Endodermal cell (in vitro differentiated cells): ENCODE measurements around the gene ADH1C. TPM values are rescaled to one million over a fixed set of nuclear protein-coding genes. Genes with fewer than 3 reads are reported as not detected.

Experiments used
- DNase-seq: peaks from one replicate; pipeline ENCODE4 v3.0.0-alpha.2; 2017
- H3K27ac ChIP-seq: 2 replicates; pipeline ENCODE4 v1.5.1; 2013; ENCODE audit warnings: mild to moderate bottlenecking, low read depth, low read length, moderate library complexity
- H3K27me3 ChIP-seq: 2 replicates; pipeline ENCODE4 v1.6.1; 2013; ENCODE audit warnings: mild to moderate bottlenecking, low read length, moderate library complexity; ENCODE audit not compliant: insufficient read depth, control insufficient read depth, poor library complexity, severe bottlenecking
- H3K36me3 ChIP-seq: 2 replicates; pipeline ENCODE4 v1.7.0; 2013; ENCODE audit warnings: mild to moderate bottlenecking, low read length, moderate library complexity; ENCODE audit not compliant: control insufficient read depth, insufficient read depth
- H3K4me1 ChIP-seq: one replicate; pipeline ENCODE4 v1.7.0; 2013; ENCODE audit warnings: low read length; ENCODE audit not compliant: control insufficient read depth, insufficient read depth
- H3K4me3 ChIP-seq: 2 replicates; pipeline ENCODE4 v1.5.1; 2013; ENCODE audit warnings: mild to moderate bottlenecking, low read length, moderate library complexity
- H3K9ac ChIP-seq: 2 replicates; pipeline ENCODE4 v1.6.1; 2013; ENCODE audit warnings: mild to moderate bottlenecking, low read length, moderate library complexity; ENCODE audit not compliant: poor library complexity, severe bottlenecking; ENCODE audit errors: extremely low read depth
- H3K9me3 ChIP-seq: 2 replicates; pipeline ENCODE4 v1.6.1; 2013; ENCODE audit warnings: mild to moderate bottlenecking, low read length, moderate library complexity; ENCODE audit not compliant: control insufficient read depth
- H3K27ac Mint-ChIP-seq: 2 replicates; pipeline ENCODE4 v1.8.0; 2020; ENCODE audit warnings: mixed read lengths
- H3K27me3 Mint-ChIP-seq: 2 replicates; pipeline ENCODE4 v1.8.0; 2021; ENCODE audit warnings: mild to moderate bottlenecking, mixed read lengths; ENCODE audit not compliant: insufficient read depth
- H3K36me3 Mint-ChIP-seq: 2 replicates; pipeline ENCODE4 v1.8.0; 2020; ENCODE audit warnings: low read depth, mixed read lengths
- H3K4me1 Mint-ChIP-seq: 2 replicates; pipeline ENCODE4 v1.8.0; 2020; ENCODE audit warnings: mixed read lengths
- H3K4me3 Mint-ChIP-seq: 2 replicates; pipeline ENCODE4 v1.8.0; 2020; ENCODE audit warnings: mild to moderate bottlenecking, moderate library complexity, mixed read lengths
- H3K9me3 Mint-ChIP-seq: 2 replicates; pipeline ENCODE4 v1.8.0; 2020; ENCODE audit warnings: mild to moderate bottlenecking, mixed read lengths
- CTCF ChIP-seq: fragments of 200-600 bp; sonication (generic); conservative IDR thresholded peaks from 2 replicates; pipeline ENCODE4 v1.5.0; 2021; ENCODE audit warnings: antibody characterized with exemption, mild to moderate bottlenecking
- WGBS, 2 experiments: methylation state at CpG; one replicate each; pipeline versions ENCODE4 v1.1.5 to v1.1.7; 2013; ENCODE audit warnings: missing lambda C conversion rate in 2 of 2, mixed read lengths in 1 of 2; ENCODE audit not compliant: insufficient coverage in 1 of 2, insufficient read length in 1 of 2; 5-methylcytosine and 5-hydroxymethylcytosine counted together
- total RNA-seq, 2 donors: library from RNA; stranded (reverse); fragmentation: NEBNext Ultra II Directional in 1 of 2; extraction: Animal tissue kit (Norgen Biotek cat#: 25700) in 1 of 2; gene quantifications; 2 replicates in 1 of 2; 3 replicates in 1 of 2; pipeline ENCODE4 v1.2.1, GENCODE V29; 2021

Gene ADH1C
- total RNA-seq, 2 donors from 2014 or later = not detected

- Mint-ChIP-seq H3K27me3 (no peaks in the 10 kb centered on the region), H3K36me3 (no peaks in the 10 kb centered on the region), H3K4me1 (no peaks in the 10 kb centered on the region), H3K9me3 (peaks cover 40% of the 10 kb centered on the region), H3K4me3 (no peak overlapping the region), H3K27ac (no peak overlapping the region)
- no peaks in the 10 kb centered on the region for H3K27me3 ChIP-seq
- no peaks in the 10 kb centered on the region for H3K4me1 ChIP-seq
- DNase-seq = no peak
- H3K4me3 ChIP-seq = no peak overlapping the region
- H3K36me3 ChIP-seq = no peaks in the 10 kb centered on the region
- H3K9ac ChIP-seq = no peak overlapping the region
- H3K9me3 ChIP-seq = peaks cover 18% of the 10 kb centered on the region
- H3K27ac ChIP-seq = no peak overlapping the region
- no peak for TF ChIP-seq CTCF
These were observed 8.8 kb upstream of the ADH1C start for GRCh38 chr4:99361268-99361898.

- Mint-ChIP-seq H3K4me1 (no peaks in the 10 kb centered on the region), H3K4me3 (no peak overlapping the region), H3K27ac (no peak overlapping the region), H3K27me3 (no peaks in the 10 kb centered on the region), H3K9me3 (peaks cover 46% of the 10 kb centered on the region), H3K36me3 (no peaks in the 10 kb centered on the region)
- no peak for TF ChIP-seq CTCF
- Histone ChIP-seq H3K36me3 (no peaks in the 10 kb centered on the region), H3K9me3 (peaks cover 12% of the 10 kb centered on the region), H3K27ac (no peak overlapping the region), H3K9ac (no peak overlapping the region), H3K27me3 (no peaks in the 10 kb centered on the region), H3K4me3 (no peak overlapping the region), H3K4me1 (no peaks in the 10 kb centered on the region)
- WGBS, 2 experiments = 90 to 91% methylated on average over 15 to 27 of the region's 27 CpGs
- DNase-seq = no peak
These were observed 7.1 kb upstream of the ADH1C start for GRCh38 chr4:99359480-99360204.

GRCh38 chr4:99357948-99358347, 5.4 kb upstream of the ADH1C start:
- Mint-ChIP-seq H3K27ac (no peak overlapping the region), H3K4me1 (no peaks in the 10 kb centered on the region), H3K9me3 (peaks cover 56% of the 10 kb centered on the region), H3K36me3 (no peaks in the 10 kb centered on the region), H3K27me3 (no peaks in the 10 kb centered on the region), H3K4me3 (no peak overlapping the region)
- H3K9me3 ChIP-seq = peaks cover 9% of the 10 kb centered on the region
- no peaks in the 10 kb centered on the region for H3K4me1 ChIP-seq
- no peaks in the 10 kb centered on the region for H3K36me3 ChIP-seq
- TF ChIP-seq CTCF = no peak
- H3K4me3 ChIP-seq = no peak overlapping the region
- no peak overlapping the region for H3K9ac ChIP-seq
- DNase-seq = no peak
- WGBS, 2 experiments = 77% methylated on average over 2 of the region's 2 CpGs; no CpG with 5 or more reads in 1 of the 2 experiments
- H3K27me3 ChIP-seq = no peaks in the 10 kb centered on the region
- no peak overlapping the region for H3K27ac ChIP-seq
